Measurements from ENCODE around the gene PPFIA4. TPM values are rescaled to one million over a fixed set of nuclear protein-coding genes. Genes with fewer than 3 reads are reported as not detected.

The PPFIA4 gene
- total RNA-seq, 1 donor from 2014 or later, result 2.6 TPM

- no peak overlapping the region for H3K4me3 Mint-ChIP-seq
- no peak for DNase-seq (ENCODE audit: low read depth, low spot score)
- H3K27ac Mint-ChIP-seq (ENCODE audit: unreplicated experiment), result peak overlapping the region; percentile 20
- peaks cover 79% of the 10 kb centered on the region for H3K27me3 Mint-ChIP-seq (ENCODE audit: low read depth)
- no peaks in the 10 kb centered on the region for H3K36me3 Mint-ChIP-seq (ENCODE audit: low read depth)
- TF ChIP-seq, protein P1, sequence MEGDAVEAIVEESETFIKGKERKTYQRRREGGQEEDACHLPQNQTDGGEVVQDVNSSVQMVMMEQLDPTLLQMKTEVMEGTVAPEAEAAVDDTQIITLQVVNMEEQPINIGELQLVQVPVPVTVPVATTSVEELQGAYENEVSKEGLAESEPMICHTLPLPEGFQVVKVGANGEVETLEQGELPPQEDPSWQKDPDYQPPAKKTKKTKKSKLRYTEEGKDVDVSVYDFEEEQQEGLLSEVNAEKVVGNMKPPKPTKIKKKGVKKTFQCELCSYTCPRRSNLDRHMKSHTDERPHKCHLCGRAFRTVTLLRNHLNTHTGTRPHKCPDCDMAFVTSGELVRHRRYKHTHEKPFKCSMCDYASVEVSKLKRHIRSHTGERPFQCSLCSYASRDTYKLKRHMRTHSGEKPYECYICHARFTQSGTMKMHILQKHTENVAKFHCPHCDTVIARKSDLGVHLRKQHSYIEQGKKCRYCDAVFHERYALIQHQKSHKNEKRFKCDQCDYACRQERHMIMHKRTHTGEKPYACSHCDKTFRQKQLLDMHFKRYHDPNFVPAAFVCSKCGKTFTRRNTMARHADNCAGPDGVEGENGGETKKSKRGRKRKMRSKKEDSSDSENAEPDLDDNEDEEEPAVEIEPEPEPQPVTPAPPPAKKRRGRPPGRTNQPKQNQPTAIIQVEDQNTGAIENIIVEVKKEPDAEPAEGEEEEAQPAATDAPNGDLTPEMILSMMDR (conservative IDR thresholded peaks at IDR 0.05), result no peak
- no peaks in the 10 kb centered on the region for H3K9me3 Mint-ChIP-seq
- no peaks in the 10 kb centered on the region for H3K4me1 Mint-ChIP-seq
These were observed 95.1 kb downstream of the PPFIA4 start for GRCh38 chr1:203121186-203122015.

- DNase-seq (ENCODE audit: low read depth, low spot score), result no peak
- H3K9me3 Mint-ChIP-seq, result no peaks in the 10 kb centered on the region
- H3K4me3 Mint-ChIP-seq, result no peak overlapping the region
- H3K36me3 Mint-ChIP-seq (ENCODE audit: low read depth), result no peaks in the 10 kb centered on the region
- TF ChIP-seq, protein P1 (conservative IDR thresholded peaks at IDR 0.05), result no peak
- peaks cover 80% of the 10 kb centered on the region for H3K27me3 Mint-ChIP-seq (ENCODE audit: low read depth)
- H3K27ac Mint-ChIP-seq (ENCODE audit: unreplicated experiment), result no peak overlapping the region
- H3K4me1 Mint-ChIP-seq, result peaks cover 5% of the 10 kb centered on the region
These were observed 95.9 kb downstream of the PPFIA4 start for GRCh38 chr1:203122159-203122558.

DNA sequence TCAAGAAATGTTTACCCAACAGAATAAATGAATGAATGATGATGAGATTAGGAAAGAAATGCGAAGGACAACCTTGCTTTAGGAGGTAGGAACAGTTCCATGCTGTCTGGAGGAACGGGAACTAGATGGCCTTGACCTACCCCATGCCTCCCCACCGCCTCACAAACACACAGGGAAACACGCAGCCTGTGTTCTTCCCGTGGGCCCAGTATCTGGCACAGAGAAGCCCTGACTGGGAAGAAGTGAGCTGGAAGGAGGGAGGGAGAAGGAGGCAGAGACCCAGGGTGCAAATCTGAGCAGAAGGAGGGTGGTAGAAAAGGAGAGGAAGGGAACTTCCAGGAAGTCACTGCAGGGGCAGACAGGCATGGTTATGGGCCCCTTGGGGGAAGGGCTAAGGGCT, 97.7 kb downstream of the PPFIA4 start:
- Mint-ChIP-seq H3K27me3 (ENCODE audit: low read depth) (peaks cover 76% of the 10 kb centered on the region), H3K27ac (ENCODE audit: unreplicated experiment) (no peak overlapping the region), H3K9me3 (no peaks in the 10 kb centered on the region), H3K36me3 (ENCODE audit: low read depth) (no peaks in the 10 kb centered on the region), H3K4me3 (no peak overlapping the region), H3K4me1 (peaks cover 16% of the 10 kb centered on the region)
- TF ChIP-seq, protein P1 (conservative IDR thresholded peaks at IDR 0.05), result no peak
- DNase-seq (ENCODE audit: low read depth, low spot score), result no peak

DNA sequence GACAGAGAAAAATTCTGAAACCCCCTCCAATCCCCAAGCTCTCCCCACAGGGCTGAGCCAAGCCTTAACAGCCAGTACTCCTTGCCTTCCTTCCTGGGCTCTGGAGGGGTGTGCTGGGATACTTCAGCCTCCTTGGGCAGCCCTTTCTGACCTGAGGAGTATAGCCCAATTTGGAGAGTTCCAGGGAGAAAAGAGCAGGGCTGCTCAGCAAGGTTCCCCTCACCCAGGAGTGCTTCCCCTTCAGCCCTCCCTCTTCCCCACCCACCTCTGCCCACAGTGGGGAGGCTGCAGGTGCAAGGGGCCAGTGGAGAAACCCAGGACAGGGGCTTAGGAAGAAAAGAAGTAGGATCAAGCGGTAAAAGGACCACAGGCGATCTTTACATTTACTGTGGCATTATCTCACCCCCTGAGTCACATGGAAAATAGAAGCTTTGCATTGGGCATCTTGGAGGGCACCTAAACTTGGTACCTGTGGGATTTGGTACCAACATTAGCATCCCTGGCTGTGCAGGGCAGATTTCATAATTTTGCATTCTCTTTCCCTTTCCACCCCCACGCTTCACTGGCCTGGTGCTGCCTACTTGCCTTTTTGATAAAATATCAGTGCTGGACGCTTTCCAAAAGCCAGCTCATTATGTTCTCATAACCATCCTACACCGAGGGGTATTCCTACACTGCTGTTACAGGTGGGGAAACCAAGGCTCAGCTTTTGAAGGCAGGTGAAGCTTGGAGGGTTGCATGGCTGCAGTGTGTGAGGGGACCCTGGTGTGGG, 98.4 kb downstream of the PPFIA4 start:
- Mint-ChIP-seq H3K4me1 (peaks cover 16% of the 10 kb centered on the region), H3K4me3 (no peak overlapping the region), H3K27ac (ENCODE audit: unreplicated experiment) (no peak overlapping the region), H3K9me3 (no peaks in the 10 kb centered on the region), H3K36me3 (ENCODE audit: low read depth) (no peaks in the 10 kb centered on the region), H3K27me3 (ENCODE audit: low read depth) (peaks cover 80% of the 10 kb centered on the region)
- DNase-seq (ENCODE audit: low read depth, low spot score), result no peak
- TF ChIP-seq, protein P1 (conservative IDR thresholded peaks at IDR 0.05), result no peak

DNA sequence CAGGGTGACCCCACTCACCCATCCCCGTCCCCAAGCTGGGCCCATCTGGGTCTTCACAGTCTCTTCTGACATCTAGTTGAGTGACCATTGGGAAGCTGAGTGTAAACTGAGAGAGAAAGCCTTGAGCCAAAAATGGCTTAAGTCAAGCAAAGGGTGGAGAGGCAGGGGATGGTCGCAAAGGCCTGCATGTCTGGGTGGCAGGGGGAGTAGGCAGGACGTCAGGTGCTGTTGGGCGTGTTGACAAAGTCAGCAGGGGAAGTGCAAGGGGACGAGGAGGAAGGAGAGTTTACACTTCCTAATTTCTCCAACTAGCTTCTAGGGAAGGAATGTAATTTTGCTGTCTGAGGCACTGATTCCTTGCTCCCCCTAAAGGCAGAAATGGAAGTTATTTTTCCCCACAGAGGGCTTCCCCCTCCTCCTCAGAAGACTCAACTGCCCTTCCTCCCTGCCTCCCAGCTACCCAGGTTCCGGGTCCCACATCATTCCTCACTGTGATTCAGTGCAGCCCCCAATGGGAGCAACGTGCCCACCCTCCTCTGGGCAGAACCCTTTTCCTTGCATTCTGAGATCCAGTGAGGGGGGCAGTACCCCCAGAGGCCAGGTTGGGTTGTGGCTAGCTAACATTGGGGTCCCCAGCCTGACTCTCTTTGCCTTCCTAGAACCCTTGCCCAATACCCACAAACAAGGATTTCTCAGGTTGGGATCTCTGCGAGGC, 100.0 kb downstream of the PPFIA4 start:
- Mint-ChIP-seq H3K4me1 (peaks cover 16% of the 10 kb centered on the region), H3K27me3 (ENCODE audit: low read depth) (peaks cover 70% of the 10 kb centered on the region), H3K27ac (ENCODE audit: unreplicated experiment) (peak overlapping the region; percentile 65), H3K9me3 (no peaks in the 10 kb centered on the region), H3K36me3 (ENCODE audit: low read depth) (no peaks in the 10 kb centered on the region), H3K4me3 (no peak overlapping the region)
- TF ChIP-seq, protein P1 (conservative IDR thresholded peaks at IDR 0.05), result peak; percentile 52
- no peak for DNase-seq (ENCODE audit: low read depth, low spot score)

All from neural crest cell (in vitro differentiated cells).